Neural cell (in vitro differentiated cells): Measurements from ENCODE around the gene FBXL17. TPM values are rescaled to one million over a fixed set of nuclear protein-coding genes. Genes with fewer than 3 reads are reported as not detected.

Source experiments
- H2AFZ ChIP-seq: fragments of 200-600, 300-800 bp; sonication (generic), shearing (Covaris generic); 2 replicates; pipeline ENCODE4 v1.6.0; 2014; ENCODE audit warnings: low read depth, mild to moderate bottlenecking, antibody characterized with exemption, low read length, moderate library complexity
- H3F3A ChIP-seq: fragments of 200-600 bp; shearing (Covaris generic); 2 replicates; pipeline ENCODE4 v1.6.1; 2016; ENCODE audit warnings: mild to moderate bottlenecking, moderate library complexity, mixed read lengths, antibody characterized with exemption, low read length; ENCODE audit not compliant: insufficient read depth, poor library complexity, severe bottlenecking
- H3K27ac ChIP-seq: fragments of 200-600, 300-800 bp; sonication (generic), shearing (Covaris generic); 2 replicates; pipeline ENCODE4 v1.5.1; 2014; ENCODE audit warnings: mild to moderate bottlenecking, low read length, moderate library complexity
- H3K27me3 ChIP-seq: fragments of 300-800, 200-600 bp; sonication (generic), shearing (Covaris generic); 2 replicates; pipeline ENCODE4 v1.6.0; 2014; ENCODE audit warnings: mild to moderate bottlenecking, low read depth, low read length, moderate library complexity; ENCODE audit not compliant: insufficient read depth
- H3K36me3 ChIP-seq: fragments of 300-800, 200-600 bp; sonication (generic), shearing (Covaris generic); 2 replicates; pipeline ENCODE4 v1.5.1; 2014; ENCODE audit warnings: mild to moderate bottlenecking, antibody characterized with exemption, low read length, moderate library complexity; ENCODE audit not compliant: insufficient read depth
- H3K4me2 ChIP-seq: fragments of 300-800, 200-600 bp; sonication (generic), shearing (Covaris generic); 2 replicates; pipeline ENCODE4 v1.6.0; 2014; ENCODE audit warnings: mild to moderate bottlenecking, low read length
- H3K4me3 ChIP-seq: fragments of 300-800, 200-600 bp; sonication (generic), shearing (Covaris generic); 2 replicates; pipeline ENCODE4 v1.5.1; 2014; ENCODE audit warnings: mild to moderate bottlenecking, low read length, moderate library complexity
- H3K79me2 ChIP-seq: fragments of 200-600 bp; shearing (Covaris generic); replicated peaks from 2 replicates; pipeline ENCODE4 v1.6.0; 2014; ENCODE audit warnings: mild to moderate bottlenecking, low read length, moderate library complexity; ENCODE audit not compliant: insufficient read depth
- H3K9ac ChIP-seq: fragments of 300-800, 200-600 bp; sonication (generic), shearing (Covaris generic); 2 replicates; pipeline ENCODE4 v1.6.1; 2016; ENCODE audit warnings: mild to moderate bottlenecking, low read length, mixed read lengths
- H3K9me2 ChIP-seq: fragments of 200-600 bp; shearing (Covaris generic); 2 replicates; pipeline ENCODE4 v1.6.1; 2016; ENCODE audit warnings: mild to moderate bottlenecking, low read length, mixed read lengths; ENCODE audit not compliant: insufficient read depth
- H3K9me3 ChIP-seq: fragments of 200-600, 300-800 bp; sonication (generic), shearing (Covaris generic); 2 replicates; pipeline ENCODE4 v1.6.1; 2016; ENCODE audit warnings: mild to moderate bottlenecking, mixed run types, low read length, moderate library complexity, mixed read lengths
- H4K20me1 ChIP-seq: fragments of 200-600 bp; shearing (Covaris generic); 2 replicates; pipeline ENCODE4 v1.6.1; 2016; ENCODE audit warnings: mild to moderate bottlenecking, mixed run types; ENCODE audit not compliant: insufficient read depth
- EP300 ChIP-seq: fragments of 450-650 bp; conservative IDR thresholded peaks from 2 replicates; pipeline ENCODE4 v1.6.1; 2014; ENCODE audit warnings: antibody characterized with exemption, mild to moderate bottlenecking, moderate library complexity; ENCODE audit not compliant: poor library complexity, severe bottlenecking
- EZH2 ChIP-seq: fragments of 200-600, 300-800 bp; shearing (Covaris generic), sonication (generic); IDR thresholded peaks from 2 replicates; pipeline ENCODE4 v1.6.1; 2014; ENCODE audit warnings: antibody characterized with exemption, low read length, borderline replicate concordance, mild to moderate bottlenecking; ENCODE audit not compliant: insufficient read depth, poor library complexity, severe bottlenecking
- MXI1 ChIP-seq: fragments of 450-650 bp; conservative IDR thresholded peaks from 2 replicates; pipeline ENCODE4 v1.6.1; 2014; ENCODE audit warnings: antibody characterized with exemption, mild to moderate bottlenecking; ENCODE audit not compliant: poor library complexity, severe bottlenecking
- POLR2AphosphoS5 ChIP-seq: IDR thresholded peaks from 2 replicates; pipeline ENCODE4 v1.6.1; 2012
- RAD21 ChIP-seq: fragments of 450-650 bp; conservative IDR thresholded peaks from 2 replicates; pipeline ENCODE4 v1.6.1; 2014; ENCODE audit warnings: antibody characterized with exemption, mild to moderate bottlenecking, moderate library complexity
- SMC3 ChIP-seq: fragments of 450-650 bp; conservative IDR thresholded peaks from 2 replicates; pipeline ENCODE4 v1.6.1; 2014; ENCODE audit warnings: antibody characterized with exemption, mild to moderate bottlenecking, moderate library complexity; ENCODE audit not compliant: poor library complexity
- TAF1 ChIP-seq: IDR thresholded peaks from 2 replicates; pipeline ENCODE4 v1.6.1; 2012; ENCODE audit warnings: low read depth
- polyA plus RNA-seq: library from polyadenylated mRNA; depleted of rRNA; stranded (reverse); fragments of >200 nt; gene quantifications from 2 replicates; pipeline ENCODE4 v1.2.3, GENCODE V29; 2014
- TF ChIP-seq, protein P1 (sequence below): IDR thresholded peaks from 2 replicates; pipeline ENCODE4 v1.6.1; 2012; ENCODE audit warnings: borderline replicate concordance
- TF ChIP-seq, protein P2 (sequence below): fragments of 450-650 bp; IDR thresholded peaks from 2 replicates; pipeline ENCODE4 v1.5.1; 2014; ENCODE audit warnings: antibody characterized with exemption, mild to moderate bottlenecking, moderate library complexity; ENCODE audit not compliant: poor library complexity, severe bottlenecking

The FBXL17 gene
- polyA plus RNA-seq, 1 donor from 2014 or later, result 19.6 TPM

DNA sequence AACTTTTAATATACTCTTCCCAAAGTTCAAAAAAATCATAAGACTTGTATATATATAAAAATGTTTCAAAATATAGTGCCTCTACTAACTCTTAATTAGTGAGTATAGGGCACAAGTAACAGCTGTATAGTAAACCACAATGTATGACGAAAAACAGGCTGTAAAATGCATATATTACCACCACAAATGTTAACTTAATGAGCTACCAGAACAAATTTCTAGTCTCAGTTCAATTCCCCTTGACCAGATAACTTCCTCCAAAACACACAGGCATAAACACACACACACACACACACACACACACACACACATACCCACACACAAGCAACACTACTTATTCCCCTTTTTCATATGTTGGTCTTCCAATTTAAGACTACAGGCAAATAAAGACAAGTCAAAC, 78.8 kb downstream of the FBXL17 start:
- no peaks in the 10 kb centered on the region for H3K27me3 ChIP-seq

DNA sequence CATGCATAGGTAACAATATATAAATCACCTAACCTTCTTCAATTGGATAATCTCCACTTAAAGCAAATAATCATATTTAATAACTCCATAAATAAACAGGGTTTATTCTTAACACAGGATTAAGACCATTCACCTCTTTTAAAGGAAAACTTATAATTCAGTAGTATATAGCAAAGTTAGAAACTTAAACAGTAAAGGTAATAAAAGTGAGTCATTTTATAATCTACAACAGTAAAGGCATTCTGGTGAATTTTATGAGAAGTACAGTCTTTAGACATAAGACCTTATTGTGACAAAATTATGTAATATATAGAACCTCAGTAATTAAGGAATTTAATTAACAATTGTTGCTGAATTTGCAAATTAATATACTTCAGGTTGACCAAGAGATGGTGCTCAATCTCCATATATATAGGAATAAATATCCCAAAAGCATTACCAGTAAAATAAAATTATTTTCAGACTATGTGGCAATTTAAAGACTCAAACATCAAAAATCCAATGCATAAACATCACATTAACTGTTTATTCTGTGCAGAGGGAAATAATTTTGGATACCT, 84.8 kb downstream of the FBXL17 start:
- H4K20me1 ChIP-seq, result no peaks in the 10 kb centered on the region
- H3K9me3 ChIP-seq, result no peaks in the 10 kb centered on the region
- H3F3A ChIP-seq, result no peaks in the 10 kb centered on the region
- no peaks in the 10 kb centered on the region for H3K27me3 ChIP-seq
- H3K4me2 ChIP-seq, result no peak overlapping the region
- no peak for TF ChIP-seq MXI1
- TF ChIP-seq POLR2AphosphoS5, result no peak
- no peaks in the 10 kb centered on the region for H3K9me2 ChIP-seq
- H3K79me2 ChIP-seq, result no peaks in the 10 kb centered on the region
- no peak overlapping the region for H3K4me3 ChIP-seq
- H2AFZ ChIP-seq, result no peak overlapping the region
- H3K36me3 ChIP-seq, result no peaks in the 10 kb centered on the region
- H3K9ac ChIP-seq, result no peak overlapping the region
- H3K27ac ChIP-seq, result no peak overlapping the region

More for the DNA sequence above, 78.8 kb downstream of the FBXL17 start:
- H3K27ac ChIP-seq, result no peak overlapping the region
- H3K36me3 ChIP-seq, result no peaks in the 10 kb centered on the region
- no peak overlapping the region for H3K4me3 ChIP-seq
- H3K9me2 ChIP-seq, result no peaks in the 10 kb centered on the region
- no peaks in the 10 kb centered on the region for H4K20me1 ChIP-seq
- no peak overlapping the region for H3K9ac ChIP-seq
- H3K4me2 ChIP-seq, result no peak overlapping the region
- TF ChIP-seq POLR2AphosphoS5 (no peak), RAD21 (no peak), TAF1 (no peak), EZH2 (no peak)
- TF ChIP-seq, protein P1, sequence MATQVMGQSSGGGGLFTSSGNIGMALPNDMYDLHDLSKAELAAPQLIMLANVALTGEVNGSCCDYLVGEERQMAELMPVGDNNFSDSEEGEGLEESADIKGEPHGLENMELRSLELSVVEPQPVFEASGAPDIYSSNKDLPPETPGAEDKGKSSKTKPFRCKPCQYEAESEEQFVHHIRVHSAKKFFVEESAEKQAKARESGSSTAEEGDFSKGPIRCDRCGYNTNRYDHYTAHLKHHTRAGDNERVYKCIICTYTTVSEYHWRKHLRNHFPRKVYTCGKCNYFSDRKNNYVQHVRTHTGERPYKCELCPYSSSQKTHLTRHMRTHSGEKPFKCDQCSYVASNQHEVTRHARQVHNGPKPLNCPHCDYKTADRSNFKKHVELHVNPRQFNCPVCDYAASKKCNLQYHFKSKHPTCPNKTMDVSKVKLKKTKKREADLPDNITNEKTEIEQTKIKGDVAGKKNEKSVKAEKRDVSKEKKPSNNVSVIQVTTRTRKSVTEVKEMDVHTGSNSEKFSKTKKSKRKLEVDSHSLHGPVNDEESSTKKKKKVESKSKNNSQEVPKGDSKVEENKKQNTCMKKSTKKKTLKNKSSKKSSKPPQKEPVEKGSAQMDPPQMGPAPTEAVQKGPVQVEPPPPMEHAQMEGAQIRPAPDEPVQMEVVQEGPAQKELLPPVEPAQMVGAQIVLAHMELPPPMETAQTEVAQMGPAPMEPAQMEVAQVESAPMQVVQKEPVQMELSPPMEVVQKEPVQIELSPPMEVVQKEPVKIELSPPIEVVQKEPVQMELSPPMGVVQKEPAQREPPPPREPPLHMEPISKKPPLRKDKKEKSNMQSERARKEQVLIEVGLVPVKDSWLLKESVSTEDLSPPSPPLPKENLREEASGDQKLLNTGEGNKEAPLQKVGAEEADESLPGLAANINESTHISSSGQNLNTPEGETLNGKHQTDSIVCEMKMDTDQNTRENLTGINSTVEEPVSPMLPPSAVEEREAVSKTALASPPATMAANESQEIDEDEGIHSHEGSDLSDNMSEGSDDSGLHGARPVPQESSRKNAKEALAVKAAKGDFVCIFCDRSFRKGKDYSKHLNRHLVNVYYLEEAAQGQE, result no peak
- H3K9me3 ChIP-seq, result no peaks in the 10 kb centered on the region
- H3F3A ChIP-seq, result no peaks in the 10 kb centered on the region
- no peak overlapping the region for H2AFZ ChIP-seq
- no peaks in the 10 kb centered on the region for H3K79me2 ChIP-seq

DNA sequence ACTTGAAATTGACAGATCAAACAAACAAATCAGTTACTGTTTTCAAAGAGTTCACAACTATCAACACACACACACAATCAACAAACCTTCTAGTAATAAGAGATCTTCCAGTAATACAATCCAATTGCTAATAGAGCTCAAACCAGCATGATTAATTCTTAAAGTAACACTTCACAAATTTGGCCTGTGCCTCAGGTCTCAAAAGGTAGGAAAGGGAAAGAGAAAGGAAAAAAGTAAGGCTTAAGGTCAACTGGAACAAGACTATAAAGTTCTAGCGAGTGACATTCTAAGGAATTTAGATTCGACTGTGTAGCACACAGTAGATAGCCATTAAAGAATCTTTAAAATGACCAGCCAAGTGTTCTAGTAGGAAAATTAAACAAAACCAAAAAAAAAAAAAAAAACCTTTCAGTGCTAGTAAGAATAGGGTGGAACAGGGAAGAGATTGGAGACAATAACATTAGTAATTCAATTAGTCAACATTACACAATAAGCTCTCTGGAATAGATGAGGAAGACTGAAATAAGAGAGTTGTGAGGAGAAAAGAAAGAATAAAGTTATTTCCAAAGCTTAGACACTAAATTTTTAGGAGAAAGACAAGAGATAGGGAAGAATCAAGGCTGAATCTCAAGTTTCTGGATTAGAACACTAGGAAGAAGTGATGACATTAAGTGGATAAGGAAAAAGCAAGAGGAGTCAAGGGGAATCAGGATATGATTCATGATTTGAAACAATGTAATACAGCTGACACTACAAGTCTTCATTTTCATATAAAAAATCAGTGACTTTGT, 86.1 kb downstream of the FBXL17 start:
- Histone ChIP-seq H4K20me1 (no peaks in the 10 kb centered on the region), H3K4me2 (no peak overlapping the region), H3F3A (no peaks in the 10 kb centered on the region), H3K9me3 (no peaks in the 10 kb centered on the region), H3K36me3 (no peaks in the 10 kb centered on the region), H3K9me2 (no peaks in the 10 kb centered on the region), H2AFZ (no peak overlapping the region), H3K79me2 (no peaks in the 10 kb centered on the region), H3K9ac (no peak overlapping the region), H3K4me3 (no peak overlapping the region), H3K27ac (no peak overlapping the region), H3K27me3 (no peaks in the 10 kb centered on the region)
- TF ChIP-seq MXI1 (no peak), EP300 (no peak), TAF1 (no peak), POLR2AphosphoS5 (no peak), EZH2 (no peak), SMC3 (no peak), RAD21 (no peak)
- TF ChIP-seq, protein P1, result no peak
- TF ChIP-seq, protein P2, sequence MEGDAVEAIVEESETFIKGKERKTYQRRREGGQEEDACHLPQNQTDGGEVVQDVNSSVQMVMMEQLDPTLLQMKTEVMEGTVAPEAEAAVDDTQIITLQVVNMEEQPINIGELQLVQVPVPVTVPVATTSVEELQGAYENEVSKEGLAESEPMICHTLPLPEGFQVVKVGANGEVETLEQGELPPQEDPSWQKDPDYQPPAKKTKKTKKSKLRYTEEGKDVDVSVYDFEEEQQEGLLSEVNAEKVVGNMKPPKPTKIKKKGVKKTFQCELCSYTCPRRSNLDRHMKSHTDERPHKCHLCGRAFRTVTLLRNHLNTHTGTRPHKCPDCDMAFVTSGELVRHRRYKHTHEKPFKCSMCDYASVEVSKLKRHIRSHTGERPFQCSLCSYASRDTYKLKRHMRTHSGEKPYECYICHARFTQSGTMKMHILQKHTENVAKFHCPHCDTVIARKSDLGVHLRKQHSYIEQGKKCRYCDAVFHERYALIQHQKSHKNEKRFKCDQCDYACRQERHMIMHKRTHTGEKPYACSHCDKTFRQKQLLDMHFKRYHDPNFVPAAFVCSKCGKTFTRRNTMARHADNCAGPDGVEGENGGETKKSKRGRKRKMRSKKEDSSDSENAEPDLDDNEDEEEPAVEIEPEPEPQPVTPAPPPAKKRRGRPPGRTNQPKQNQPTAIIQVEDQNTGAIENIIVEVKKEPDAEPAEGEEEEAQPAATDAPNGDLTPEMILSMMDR, result no peak
